PFSK-1 (cell line): ENCODE measurements around the gene ZNF319.

ENCODE experiments used
- FOXP2 ChIP-seq: optimal IDR thresholded peaks from 2 replicates; pipeline ENCODE3; 2011; ENCODE audit warnings: borderline replicate concordance, control low read depth, inconsistent platforms; ENCODE audit not compliant: insufficient read depth; ENCODE audit errors: extremely low read length, extremely low read depth
- POLR2AphosphoS5 ChIP-seq: IDR thresholded peaks from 2 replicates; pipeline ENCODE4 v1.6.1; 2012; ENCODE audit warnings: low read depth, mild to moderate bottlenecking, control low read depth, low read length, moderate library complexity
- REST ChIP-seq, 2 experiments: IDR thresholded peaks; 2 replicates each; pipeline versions ENCODE4 v1.6.1 to v1.8.0; 2011 to 2012; ENCODE audit warnings: low read depth in 2 of 2, low read length in 2 of 2, control low read depth in 1 of 2, inconsistent platforms in 1 of 2, mild to moderate bottlenecking in 1 of 2, moderate library complexity in 1 of 2; ENCODE audit not compliant: insufficient read depth in 1 of 2
- SIN3A ChIP-seq: IDR thresholded peaks from 2 replicates; pipeline ENCODE4 v1.6.1; 2012; ENCODE audit warnings: mild to moderate bottlenecking, low read length, moderate library complexity, borderline replicate concordance; ENCODE audit not compliant: insufficient read depth
- TAF1 ChIP-seq: IDR thresholded peaks from 2 replicates; pipeline ENCODE4 v1.6.1; 2012; ENCODE audit warnings: low read length, control low read depth, borderline replicate concordance; ENCODE audit not compliant: insufficient read depth

The ZNF319 gene

GRCh38 chr16:57950382-57950781 is 50.1 kb downstream of the ZNF319 start:
- no peak for TF ChIP-seq POLR2AphosphoS5
- no peak for TF ChIP-seq FOXP2
- TF ChIP-seq SIN3A: no peak
- no peak for TF ChIP-seq REST (IDR thresholded peaks at IDR 0.05; ENCODE audit: insufficient read depth in 1 of 2, low read depth in 2 of 2, low read length in 2 of 2)

GRCh38 chr16:57949595-57950238 is 50.8 kb downstream of the ZNF319 start:
- TF ChIP-seq FOXP2 (no peak), SIN3A (no peak), TAF1 (no peak)

DNA sequence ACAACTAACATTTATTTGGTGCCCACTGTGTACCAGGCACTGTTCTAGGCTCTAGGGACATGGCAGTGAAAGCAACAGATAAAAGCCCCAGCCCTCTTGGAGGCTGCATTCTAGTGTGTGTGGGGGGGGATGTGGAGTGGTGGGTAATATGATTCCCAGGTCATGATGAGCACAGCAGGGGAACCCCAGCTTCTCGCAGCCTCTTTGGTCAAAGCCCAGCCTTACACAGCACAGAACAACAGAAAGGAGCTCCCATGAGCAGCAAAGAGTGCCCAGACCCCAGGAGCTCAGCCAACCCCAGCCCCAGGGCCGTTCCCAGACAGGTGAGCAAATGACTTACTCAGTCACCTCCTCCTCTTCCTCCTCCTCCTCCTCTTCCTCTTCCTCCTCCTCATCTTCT is 51.5 kb downstream of the ZNF319 start:
- TF ChIP-seq REST (IDR thresholded peaks at IDR 0.05; ENCODE audit: insufficient read depth in 1 of 2, low read depth in 2 of 2, low read length in 2 of 2) (no peak), TAF1 (no peak), FOXP2 (no peak), SIN3A (no peak), POLR2AphosphoS5 (no peak)

DNA sequence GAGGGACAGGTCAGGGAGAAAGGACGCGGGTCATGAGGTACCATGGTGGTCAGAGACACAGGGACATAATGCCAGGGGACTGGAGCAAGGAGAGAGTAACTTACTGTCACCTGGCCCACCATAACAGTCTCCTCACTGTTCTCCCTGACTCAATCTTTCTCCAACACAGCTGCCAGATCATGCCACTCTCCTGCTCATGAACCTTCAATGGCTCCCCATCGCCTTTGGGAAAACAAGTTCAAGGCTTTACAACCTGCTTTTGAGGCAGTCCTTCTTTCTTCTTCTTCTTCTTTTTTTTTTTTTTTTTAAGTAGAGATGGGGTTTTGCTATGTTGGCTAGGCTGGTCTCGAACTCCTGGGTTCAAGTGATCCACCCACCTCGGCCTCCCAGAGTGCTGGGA is 52.4 kb downstream of the ZNF319 start:
- TF ChIP-seq TAF1: no peak

GRCh38 chr16:57947261-57947660 is 53.2 kb downstream of the ZNF319 start:
- TF ChIP-seq FOXP2 (no peak), POLR2AphosphoS5 (no peak), REST (IDR thresholded peaks at IDR 0.05; ENCODE audit: insufficient read depth in 1 of 2, low read depth in 2 of 2, low read length in 2 of 2) (no peak), SIN3A (no peak), TAF1 (no peak)

DNA sequence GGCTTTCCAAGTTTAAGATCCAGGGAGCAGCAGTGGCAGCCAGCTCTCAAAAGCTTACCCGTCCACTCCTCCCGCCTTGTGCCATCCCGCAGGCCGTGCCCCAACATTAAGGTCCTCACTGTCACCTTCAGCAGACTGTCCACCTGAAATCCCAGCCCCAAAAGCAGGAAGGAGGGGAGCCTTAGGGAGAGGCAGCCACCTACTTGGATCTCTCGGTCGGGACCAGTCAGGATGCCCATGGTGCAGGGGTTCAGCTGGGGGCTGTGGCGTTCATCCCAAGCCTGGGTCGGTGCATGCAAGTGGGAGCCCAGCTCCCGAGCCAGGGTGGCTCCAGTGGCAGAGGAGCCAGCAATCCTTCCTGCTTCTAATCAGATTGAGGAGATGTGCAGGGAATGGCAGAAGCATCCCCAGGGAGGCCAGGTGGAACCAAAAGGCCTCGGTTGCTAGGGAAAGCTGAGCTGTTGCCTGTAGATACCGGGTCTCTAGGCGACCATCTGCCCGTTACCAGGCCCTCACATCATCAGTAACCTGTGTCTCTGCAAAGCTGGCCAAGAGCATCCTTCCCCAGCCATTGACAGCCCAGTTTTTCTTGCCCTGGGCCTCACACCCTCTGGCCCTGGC is 54.2 kb downstream of the ZNF319 start:
- TF ChIP-seq REST (IDR thresholded peaks at IDR 0.05; ENCODE audit: insufficient read depth in 1 of 2, low read depth in 2 of 2, low read length in 2 of 2) (no peak), SIN3A (no peak), POLR2AphosphoS5 (no peak), FOXP2 (no peak), TAF1 (no peak)
